ENCODE measurements around the gene IL17REL. TPM values are rescaled to one million over a fixed set of nuclear protein-coding genes. Genes with fewer than 3 reads are reported as not detected.

The IL17REL gene
- polyA plus RNA-seq, 3 donors, result not detected

GRCh38 chr22:50015451-50016307, 3.1 kb upstream of the IL17REL start:
- Histone ChIP-seq H3K79me2 (ENCODE audit: insufficient read depth, low read length) (no peaks in the 10 kb centered on the region), H3K36me3 (replicated peaks in 1 of 2; ENCODE audit: control insufficient read depth in 1 of 2, insufficient read depth in 2 of 2, low read length in 2 of 2) (no peaks in the 10 kb centered on the region), H3K27me3 (ENCODE audit: control insufficient read depth in 2 of 2, insufficient read depth in 2 of 2, low read length in 2 of 2) (peaks cover 15 to 73% of the 10 kb centered on the region in 2 donors), H4K20me1 (ENCODE audit: insufficient read depth, low read length) (no peaks in the 10 kb centered on the region), H3K4me1 (ENCODE audit: control insufficient read depth in 1 of 2, insufficient read depth in 2 of 2, low read length in 2 of 2) (no peaks in the 10 kb centered on the region), H2AFZ (ENCODE audit: insufficient read depth, low read depth, low read length, poor library complexity, severe bottlenecking) (no peak overlapping the region), H3K27ac (ENCODE audit: low read depth in 1 of 2, low read length in 2 of 2) (no peak overlapping the region), H3K9ac (ENCODE audit: insufficient read depth, low read length, poor library complexity, severe bottlenecking) (no peak overlapping the region), H3K4me3 (replicated peaks in 1 of 3; ENCODE audit: low read depth in 2 of 3, low read length in 3 of 3) (no peak overlapping the region), H3K9me3 (replicated peaks in 1 of 2; ENCODE audit: control insufficient read depth in 1 of 2, insufficient read depth in 1 of 2, low read length in 2 of 2) (peaks cover 5 to 7% of the 10 kb centered on the region in 2 donors), H3K4me2 (replicated peaks; ENCODE audit: extremely low read depth, low read length, poor library complexity, severe bottlenecking) (no peak overlapping the region)
- intact Hi-C loops (cut with micrococcal nuclease), result no loop called here
- 87% methylated on average over 5 of the region's 30 CpGs for WGBS (ENCODE audit: insufficient coverage)
- DNase-seq, result no peak
- peaks cover 42 to 76% (median 74%) of the 10 kb centered on the region in 3 donors for H3K27me3 Mint-ChIP-seq (ENCODE audit: low read depth in 3 of 3)
- H3K4me1 Mint-ChIP-seq, result peaks cover 9% of the 10 kb centered on the region
- peak overlapping the region in 1 of 2 donors; percentile 59 for H3K4me3 Mint-ChIP-seq
- peaks cover 0 to 6% (median 2%) of the 10 kb centered on the region in 7 donors for H3K9me3 Mint-ChIP-seq
- H3K36me3 Mint-ChIP-seq, result no peaks in the 10 kb centered on the region
- peak overlapping the region in 1 of 7 donors; percentile 30 for H3K27ac Mint-ChIP-seq
- TF ChIP-seq CTCF (IDR thresholded peaks at IDR 0.05), result no peak

- no peak for DNase-seq
- peaks cover 0 to 7% (median 2%) of the 10 kb centered on the region in 7 donors for H3K9me3 Mint-ChIP-seq
- Histone ChIP-seq H3K9me3 (replicated peaks in 1 of 2; ENCODE audit: control insufficient read depth in 1 of 2, insufficient read depth in 1 of 2, low read length in 2 of 2) (peaks cover 4 to 5% of the 10 kb centered on the region in 2 donors), H3K27me3 (ENCODE audit: control insufficient read depth in 2 of 2, insufficient read depth in 2 of 2, low read length in 2 of 2) (peaks cover 20 to 80% of the 10 kb centered on the region in 2 donors), H3K4me1 (ENCODE audit: control insufficient read depth in 1 of 2, insufficient read depth in 2 of 2, low read length in 2 of 2) (no peaks in the 10 kb centered on the region), H3K27ac (ENCODE audit: low read depth in 1 of 2, low read length in 2 of 2) (no peak overlapping the region), H3K4me2 (replicated peaks; ENCODE audit: extremely low read depth, low read length, poor library complexity, severe bottlenecking) (no peak overlapping the region), H3K4me3 (replicated peaks in 1 of 3; ENCODE audit: low read depth in 2 of 3, low read length in 3 of 3) (no peak overlapping the region), H3K36me3 (replicated peaks in 1 of 2; ENCODE audit: control insufficient read depth in 1 of 2, insufficient read depth in 2 of 2, low read length in 2 of 2) (no peaks in the 10 kb centered on the region), H3K9ac (ENCODE audit: insufficient read depth, low read length, poor library complexity, severe bottlenecking) (no peak overlapping the region), H4K20me1 (ENCODE audit: insufficient read depth, low read length) (no peaks in the 10 kb centered on the region), H3K79me2 (ENCODE audit: insufficient read depth, low read length) (no peaks in the 10 kb centered on the region), H2AFZ (ENCODE audit: insufficient read depth, low read depth, low read length, poor library complexity, severe bottlenecking) (no peak overlapping the region)
- peaks cover 44 to 84% (median 80%) of the 10 kb centered on the region in 3 donors for H3K27me3 Mint-ChIP-seq (ENCODE audit: low read depth in 3 of 3)
- H3K36me3 Mint-ChIP-seq, result no peaks in the 10 kb centered on the region
- 3% methylated on average over 76 of the region's 91 CpGs for WGBS (ENCODE audit: insufficient coverage)
- intact Hi-C loops (cut with micrococcal nuclease), result no loop called here
- no peak for TF ChIP-seq CTCF (IDR thresholded peaks at IDR 0.05)
- H3K27ac Mint-ChIP-seq, result no peak overlapping the region
- H3K4me1 Mint-ChIP-seq, result peaks cover 9% of the 10 kb centered on the region
- H3K4me3 Mint-ChIP-seq, result no peak overlapping the region
Observed at GRCh38 chr22:50014655-50015401, 2.3 kb upstream of the IL17REL start.

Data from CD14-positive monocyte (primary cell).